Measurements from ENCODE around the gene PAH.
A peak's percentile ranks its signal among the peaks of the same experiment; 100 is the strongest.

Gene PAH

GRCh38 chr12:102946042-102946441 is 29.0 kb upstream of the PAH start:
- no peak overlapping the region for H3K27ac Mint-ChIP-seq
- H3K4me1 Mint-ChIP-seq, result no peaks in the 10 kb centered on the region
- H3K27me3 Mint-ChIP-seq (ENCODE audit: low read depth), result peaks cover 56% of the 10 kb centered on the region
- no peak for TF ChIP-seq CTCF (IDR thresholded peaks at IDR 0.05; ENCODE audit: unreplicated experiment in 3 of 3)
- H3K36me3 Mint-ChIP-seq (ENCODE audit: low read depth), result no peaks in the 10 kb centered on the region
- no peak overlapping the region for H3K4me3 Mint-ChIP-seq
- H3K9me3 Mint-ChIP-seq, result peaks cover 3% of the 10 kb centered on the region

GRCh38 chr12:102939670-102940222 is 22.7 kb upstream of the PAH start:
- TF ChIP-seq CTCF (IDR thresholded peaks at IDR 0.05; ENCODE audit: unreplicated experiment in 3 of 3), result peak in 1 of 3 experiments; percentile 33
- no peaks in the 10 kb centered on the region for H3K36me3 Mint-ChIP-seq (ENCODE audit: low read depth)
- no peak overlapping the region for H3K4me3 Mint-ChIP-seq
- no peak overlapping the region for H3K27ac Mint-ChIP-seq
- no peaks in the 10 kb centered on the region for H3K4me1 Mint-ChIP-seq
- peaks cover 3% of the 10 kb centered on the region for H3K9me3 Mint-ChIP-seq
- H3K27me3 Mint-ChIP-seq (ENCODE audit: low read depth), result peaks cover 15% of the 10 kb centered on the region

GRCh38 chr12:102939059-102939458 is 22.0 kb upstream of the PAH start:
- Mint-ChIP-seq H3K9me3 (peaks cover 3% of the 10 kb centered on the region), H3K4me1 (no peaks in the 10 kb centered on the region), H3K4me3 (no peak overlapping the region), H3K36me3 (ENCODE audit: low read depth) (no peaks in the 10 kb centered on the region), H3K27ac (no peak overlapping the region), H3K27me3 (ENCODE audit: low read depth) (peaks cover 12% of the 10 kb centered on the region)
- no peak for TF ChIP-seq CTCF (IDR thresholded peaks at IDR 0.05; ENCODE audit: unreplicated experiment in 3 of 3)

- no peak for TF ChIP-seq CTCF (IDR thresholded peaks at IDR 0.05; ENCODE audit: unreplicated experiment in 3 of 3)
Measured at GRCh38 chr12:102933168-102933567, 16.1 kb upstream of the PAH start.

GRCh38 chr12:102927220-102927619 is 10.2 kb upstream of the PAH start:
- Mint-ChIP-seq H3K4me1 (no peaks in the 10 kb centered on the region), H3K27me3 (ENCODE audit: low read depth) (peaks cover 10% of the 10 kb centered on the region), H3K36me3 (ENCODE audit: low read depth) (no peaks in the 10 kb centered on the region), H3K27ac (no peak overlapping the region), H3K4me3 (no peak overlapping the region), H3K9me3 (no peaks in the 10 kb centered on the region)
- TF ChIP-seq CTCF (IDR thresholded peaks at IDR 0.05; ENCODE audit: unreplicated experiment in 3 of 3), result no peak

More at GRCh38 chr12:102933168-102933567, 16.1 kb upstream of the PAH start:
- Mint-ChIP-seq H3K4me3 (no peak overlapping the region), H3K4me1 (no peaks in the 10 kb centered on the region), H3K27me3 (ENCODE audit: low read depth) (peaks cover 15% of the 10 kb centered on the region), H3K36me3 (ENCODE audit: low read depth) (no peaks in the 10 kb centered on the region), H3K9me3 (no peaks in the 10 kb centered on the region), H3K27ac (no peak overlapping the region)

- Mint-ChIP-seq H3K36me3 (ENCODE audit: low read depth) (no peaks in the 10 kb centered on the region), H3K4me1 (no peaks in the 10 kb centered on the region), H3K9me3 (no peaks in the 10 kb centered on the region)
Measured at GRCh38 chr12:102921240-102921639, 4.2 kb upstream of the PAH start.

More at GRCh38 chr12:102921240-102921639, 4.2 kb upstream of the PAH start:
- H3K27ac Mint-ChIP-seq, result no peak overlapping the region
- TF ChIP-seq CTCF (IDR thresholded peaks at IDR 0.05; ENCODE audit: unreplicated experiment in 3 of 3), result no peak
- H3K27me3 Mint-ChIP-seq (ENCODE audit: low read depth), result peaks cover 26% of the 10 kb centered on the region
- H3K4me3 Mint-ChIP-seq, result no peak overlapping the region
